ENCODE results near the gene PIK3R2.
"Not testable (repeated sequence)": the region's sequence is repeated elsewhere in the genome, so short reads cannot be mapped to it uniquely, and the experiment has no call there.

The PIK3R2 gene

DNA sequence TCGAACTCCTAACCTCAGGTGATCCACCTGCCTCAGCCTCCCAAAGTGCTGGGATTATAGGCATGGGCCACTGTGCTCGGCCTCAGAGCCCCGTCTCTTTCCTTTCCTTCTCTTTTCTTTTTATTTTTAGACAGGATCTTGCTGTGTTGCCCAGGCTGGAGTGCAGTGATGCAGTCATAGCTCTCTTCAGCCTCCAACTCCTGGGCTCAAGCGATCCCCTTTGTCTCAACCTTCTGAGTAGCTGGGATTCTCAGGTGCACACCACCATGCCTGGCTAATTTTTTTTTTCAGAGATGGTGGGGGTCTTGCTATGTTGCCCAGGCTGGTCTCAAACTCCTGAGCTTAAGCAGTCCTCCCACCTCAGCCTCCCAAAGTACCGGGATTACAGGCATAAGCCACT lies 56.9 kb downstream of the PIK3R2 start:
- H3K27me3 ChIP-seq (ENCODE audit: control insufficient read depth in 2 of 2, insufficient read depth in 2 of 2, low read length in 2 of 2); H3K27ac ChIP-seq (ENCODE audit: low read depth in 2 of 2, low read length in 2 of 2); H3K9me3 ChIP-seq (ENCODE audit: control insufficient read depth in 2 of 2, low read length in 2 of 2); H3K4me3 ChIP-seq (ENCODE audit: low read length in 2 of 2); H3K9ac ChIP-seq (ENCODE audit: low read depth in 1 of 2, low read length in 2 of 2); H3K36me3 ChIP-seq (ENCODE audit: control insufficient read depth in 2 of 2, insufficient read depth in 2 of 2, low read length in 2 of 2); H3K4me1 ChIP-seq (ENCODE audit: control insufficient read depth in 2 of 2, insufficient read depth in 2 of 2, low read length in 2 of 2): not testable (repeated sequence)

- H3K36me3 ChIP-seq (ENCODE audit: control insufficient read depth in 2 of 2, insufficient read depth in 2 of 2, low read length in 2 of 2), result no peaks in the 10 kb centered on the region
- no peak overlapping the region for H3K4me3 ChIP-seq (ENCODE audit: low read length in 2 of 2)
- H3K4me1 ChIP-seq (ENCODE audit: control insufficient read depth in 2 of 2, insufficient read depth in 2 of 2, low read length in 2 of 2), result no peaks in the 10 kb centered on the region
- H3K9ac ChIP-seq (ENCODE audit: low read depth in 1 of 2, low read length in 2 of 2), result no peak overlapping the region
- H3K9me3 ChIP-seq (ENCODE audit: control insufficient read depth in 2 of 2, low read length in 2 of 2), result no peaks in the 10 kb centered on the region
- peaks cover 0 to 5% of the 10 kb centered on the region in 2 donors for H3K27me3 ChIP-seq (ENCODE audit: control insufficient read depth in 2 of 2, insufficient read depth in 2 of 2, low read length in 2 of 2)
- no peak overlapping the region for H3K27ac ChIP-seq (ENCODE audit: low read depth in 2 of 2, low read length in 2 of 2)
These were observed 58.7 kb downstream of the PIK3R2 start for GRCh38 chr19:18211683-18212082.

DNA sequence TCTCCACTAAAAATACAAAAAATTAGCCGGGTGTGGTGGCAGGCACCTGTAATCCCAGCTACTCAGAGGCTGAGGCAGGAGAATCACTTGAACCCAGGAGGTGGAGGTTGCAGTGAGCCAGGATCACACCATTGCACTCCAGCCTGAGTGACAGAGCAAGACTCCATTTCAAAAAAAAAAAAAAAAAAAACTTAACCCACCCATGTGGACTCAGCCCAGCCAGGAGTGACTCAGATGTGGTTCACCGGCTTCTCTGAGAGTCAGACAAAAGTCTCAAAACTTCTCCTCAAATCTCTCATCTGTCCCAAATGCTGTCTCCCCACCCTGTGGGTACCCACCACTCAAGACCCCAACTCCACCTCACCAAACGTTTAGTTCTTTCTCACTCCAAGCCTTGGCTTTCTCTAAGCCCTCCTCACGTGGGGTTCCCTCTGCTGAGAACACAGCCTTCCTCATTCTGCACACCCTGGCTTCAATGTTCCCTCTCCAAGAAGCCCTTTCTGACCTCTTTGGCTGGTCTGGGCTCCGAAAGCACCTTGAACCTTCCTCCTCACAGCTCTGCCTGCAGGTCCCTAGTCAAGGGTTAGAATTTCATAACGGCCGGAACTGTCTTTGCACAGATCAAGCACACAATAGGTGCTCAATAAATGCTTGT lies 61.9 kb downstream of the PIK3R2 start:
- Histone ChIP-seq H3K9me3 (ENCODE audit: control insufficient read depth in 2 of 2, low read length in 2 of 2) (no peaks in the 10 kb centered on the region), H3K9ac (ENCODE audit: low read depth in 1 of 2, low read length in 2 of 2) (no peak overlapping the region), H3K4me3 (ENCODE audit: low read length in 2 of 2) (no peak overlapping the region), H3K27me3 (ENCODE audit: control insufficient read depth in 2 of 2, insufficient read depth in 2 of 2, low read length in 2 of 2) (no peaks in the 10 kb centered on the region), H3K36me3 (ENCODE audit: control insufficient read depth in 2 of 2, insufficient read depth in 2 of 2, low read length in 2 of 2) (no peaks in the 10 kb centered on the region), H3K27ac (ENCODE audit: low read depth in 2 of 2, low read length in 2 of 2) (no peak overlapping the region), H3K4me1 (ENCODE audit: control insufficient read depth in 2 of 2, insufficient read depth in 2 of 2, low read length in 2 of 2) (no peaks in the 10 kb centered on the region)

GRCh38 chr19:18216789-18217188 lies 63.8 kb downstream of the PIK3R2 start:
- H3K9ac ChIP-seq (ENCODE audit: low read depth in 1 of 2, low read length in 2 of 2), result no peak overlapping the region
- no peaks in the 10 kb centered on the region for H3K36me3 ChIP-seq (ENCODE audit: control insufficient read depth in 2 of 2, insufficient read depth in 2 of 2, low read length in 2 of 2)
- no peak overlapping the region for H3K4me3 ChIP-seq (ENCODE audit: low read length in 2 of 2)
- H3K4me1 ChIP-seq (ENCODE audit: control insufficient read depth in 2 of 2, insufficient read depth in 2 of 2, low read length in 2 of 2), result no peaks in the 10 kb centered on the region
- no peaks in the 10 kb centered on the region for H3K9me3 ChIP-seq (ENCODE audit: control insufficient read depth in 2 of 2, low read length in 2 of 2)
- no peaks in the 10 kb centered on the region for H3K27me3 ChIP-seq (ENCODE audit: control insufficient read depth in 2 of 2, insufficient read depth in 2 of 2, low read length in 2 of 2)
- no peak overlapping the region for H3K27ac ChIP-seq (ENCODE audit: low read depth in 2 of 2, low read length in 2 of 2)

- no peaks in the 10 kb centered on the region for H3K36me3 ChIP-seq (ENCODE audit: control insufficient read depth in 2 of 2, insufficient read depth in 2 of 2, low read length in 2 of 2)
- H3K9me3 ChIP-seq (ENCODE audit: control insufficient read depth in 2 of 2, low read length in 2 of 2), result no peaks in the 10 kb centered on the region
- H3K4me3 ChIP-seq (ENCODE audit: low read length in 2 of 2), result no peak overlapping the region
- H3K9ac ChIP-seq (ENCODE audit: low read depth in 1 of 2, low read length in 2 of 2), result no peak overlapping the region
- H3K27ac ChIP-seq (ENCODE audit: low read depth in 2 of 2, low read length in 2 of 2), result no peak overlapping the region
- peaks cover 0 to 4% of the 10 kb centered on the region in 2 donors for H3K27me3 ChIP-seq (ENCODE audit: control insufficient read depth in 2 of 2, insufficient read depth in 2 of 2, low read length in 2 of 2)
- no peaks in the 10 kb centered on the region for H3K4me1 ChIP-seq (ENCODE audit: control insufficient read depth in 2 of 2, insufficient read depth in 2 of 2, low read length in 2 of 2)
These were observed 65.2 kb downstream of the PIK3R2 start for GRCh38 chr19:18218159-18218558.

DNA sequence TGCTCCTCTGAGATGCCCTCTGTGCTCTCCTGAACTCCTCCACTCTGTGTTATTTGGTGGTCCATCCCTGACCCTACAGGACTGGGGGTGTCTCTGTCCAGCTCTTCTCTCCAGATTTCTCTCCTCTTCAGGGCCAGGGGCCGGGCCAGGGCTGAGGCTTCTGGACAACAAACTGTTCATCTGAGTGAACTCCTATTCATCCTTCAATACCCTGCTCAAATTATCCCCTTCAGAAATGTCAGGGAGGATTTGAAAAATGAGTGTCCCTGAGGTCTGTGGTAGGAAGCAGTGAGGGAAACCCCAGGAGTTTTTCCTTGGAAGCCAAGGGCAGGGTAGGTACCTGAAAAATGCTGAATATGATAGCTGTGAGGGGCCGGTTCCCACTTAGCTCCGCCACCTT lies 65.6 kb downstream of the PIK3R2 start:
- H3K4me1 ChIP-seq (ENCODE audit: control insufficient read depth in 2 of 2, insufficient read depth in 2 of 2, low read length in 2 of 2), result no peaks in the 10 kb centered on the region
- peaks cover 0 to 4% of the 10 kb centered on the region in 2 donors for H3K27me3 ChIP-seq (ENCODE audit: control insufficient read depth in 2 of 2, insufficient read depth in 2 of 2, low read length in 2 of 2)
- H3K36me3 ChIP-seq (ENCODE audit: control insufficient read depth in 2 of 2, insufficient read depth in 2 of 2, low read length in 2 of 2), result no peaks in the 10 kb centered on the region
- H3K4me3 ChIP-seq (ENCODE audit: low read length in 2 of 2), result no peak overlapping the region
- no peak overlapping the region for H3K9ac ChIP-seq (ENCODE audit: low read depth in 1 of 2, low read length in 2 of 2)
- no peak overlapping the region for H3K27ac ChIP-seq (ENCODE audit: low read depth in 2 of 2, low read length in 2 of 2)
- no peaks in the 10 kb centered on the region for H3K9me3 ChIP-seq (ENCODE audit: control insufficient read depth in 2 of 2, low read length in 2 of 2)
